K562 (cell line): ENCODE data around the gene GUK1. TPM values are rescaled to one million over a fixed set of nuclear protein-coding genes. Genes with fewer than 3 reads are reported as not detected.

Experiments
- CBX8 ChIP-seq: fragments of 200-600 bp; sonication (generic); IDR thresholded peaks from 2 replicates; pipeline ENCODE4 v1.6.1; 2012; ENCODE audit warnings: borderline replicate concordance, mixed run types, low read depth, mild to moderate bottlenecking, moderate library complexity, mixed read lengths, low read length, control low read depth, inconsistent platforms; ENCODE audit not compliant: poor library complexity, severe bottlenecking; ENCODE audit errors: extremely low read depth
- FOS ChIP-seq: IDR thresholded peaks from 3 replicates; pipeline ENCODE4 v1.6.1; 2011; ENCODE audit not compliant: insufficient read length; ENCODE audit errors: extremely low read depth
- GTF2E2 ChIP-seq: fragments of 200-800 bp; sonication (Bioruptor generic); IDR thresholded peaks from 2 replicates; pipeline ENCODE4 v1.6.1; 2016; ENCODE audit warnings: missing genetic modification characterization, missing compliant biosample characterization
- IRF2 ChIP-seq: sonication (generic); formaldehyde crosslinking; IDR thresholded peaks from 2 replicates; pipeline ENCODE4 v1.8.1; 2022; ENCODE audit warnings: mild to moderate bottlenecking, missing genetic modification reagents
- MTA1 ChIP-seq: fragments of 450-650 bp; IDR thresholded peaks from 2 replicates; pipeline ENCODE4 v1.6.1; 2017; ENCODE audit warnings: borderline replicate concordance
- PURB ChIP-seq: sonication (generic); formaldehyde crosslinking; IDR thresholded peaks from 2 replicates; pipeline ENCODE4 v1.9.0; 2021; ENCODE audit warnings: low read depth, mild to moderate bottlenecking, missing genetic modification reagents
- RBM39 ChIP-seq: fragments of 200-400 bp; formaldehyde crosslinking; optimal IDR thresholded peaks from 2 replicates; pipeline ENCODE3; 2018; ENCODE audit warnings: low read depth, low read length
- SP1 ChIP-seq: sonication (generic); formaldehyde crosslinking; IDR thresholded peaks from 2 replicates; pipeline ENCODE4 v1.8.1; 2022; ENCODE audit warnings: mild to moderate bottlenecking, missing genetic modification reagents
- TAF15 ChIP-seq: fragments of 200-400 bp; formaldehyde crosslinking; IDR thresholded peaks from 2 replicates; pipeline ENCODE4 v1.6.1; 2017; ENCODE audit warnings: mild to moderate bottlenecking, low read depth, low read length, moderate library complexity
- TCFL5 ChIP-seq: fragments of 250-450 bp; sonication (Bioruptor Pico); conservative IDR thresholded peaks from 2 replicates; pipeline ENCODE4 v1.6.1; 2021; ENCODE audit warnings: mild to moderate bottlenecking, moderate library complexity, matching md5 sums
- ZNF134 ChIP-seq: fragments of 250-450 bp; sonication (Bioruptor Pico); conservative IDR thresholded peaks from 2 replicates; pipeline ENCODE4 v1.4.0; 2020
- ZNF175 ChIP-seq: fragments of 200-800 bp; sonication (Bioruptor generic); IDR thresholded peaks from 2 replicates; pipeline ENCODE4 v1.6.1; 2016; ENCODE audit warnings: low read depth, mild to moderate bottlenecking, missing genetic modification characterization, missing compliant biosample characterization
- ZNF507 ChIP-seq: conservative IDR thresholded peaks from 2 replicates; pipeline ENCODE4 v1.6.1; 2017; ENCODE audit warnings: missing genetic modification characterization, missing compliant biosample characterization
- polyA plus RNA-seq, 8 experiments: library from polyadenylated mRNA; depleted of rRNA in 4 of 8; stranded (reverse) in 5 of 8; unstranded in 3 of 8; fragments of >200 nt; fragmentation: Nextera tagmentation in 2 of 8; fragmentation: Illumina TruSeq in 1 of 8; extraction: Ambion mirVana in 2 of 8; extraction: Trizol in 1 of 8; gene quantifications; 2 replicates each; pipeline versions ENCODE4 v1.2.1 to v1.2.3, GENCODE V29; 2011 to 2014; ENCODE audit warnings: inconsistent platforms in 1 of 8, missing spikeins in 1 of 8
- total RNA-seq, 7 experiments: library from RNA; depleted of rRNA in 6 of 7; stranded (reverse); fragments of >200 nt in 6 of 7; fragmentation: Illumina TruSeq in 2 of 7; extraction: Trizol in 2 of 7; gene quantifications; 2 replicates each; pipeline versions ENCODE4 v1.2.1 to v1.2.3, GENCODE V29; 2011 to 2021; ENCODE audit warnings: low replicate concordance in 1 of 7
- TF ChIP-seq, protein P1 (sequence below): fragments of 450-650 bp; formaldehyde crosslinking; conservative IDR thresholded peaks from 2 replicates; pipeline ENCODE4 v1.4.0; 2022; ENCODE audit warnings: mild to moderate bottlenecking, missing genetic modification characterization
- TF ChIP-seq, protein P2 (sequence below): fragments of 250-450 bp; sonication (Bioruptor Pico); IDR thresholded peaks from 2 replicates; pipeline ENCODE4 v1.9.0; 2021; ENCODE audit warnings: mild to moderate bottlenecking, inconsistent platforms
- TF ChIP-seq, protein P3 (sequence below): fragments of 250-450 bp; sonication (Bioruptor Pico); IDR thresholded peaks from 2 replicates; pipeline ENCODE4 v1.4.0; 2020; ENCODE audit warnings: mild to moderate bottlenecking, moderate library complexity, borderline replicate concordance
- TF ChIP-seq, protein P4 (sequence below): fragments of 450-650 bp; formaldehyde crosslinking; IDR thresholded peaks from 2 replicates; pipeline ENCODE4 v1.4.0; 2020; ENCODE audit warnings: mild to moderate bottlenecking
- TF ChIP-seq, protein P5 (sequence below): fragments of 450-650 bp; formaldehyde crosslinking; IDR thresholded peaks from 2 replicates; pipeline ENCODE4 v1.4.0; 2022; ENCODE audit warnings: missing genetic modification characterization

Gene GUK1
- total and polyA plus RNA-seq, 9 of the 15 experiments (the other 6 are each of a cell fraction or from before 2014, with no cell fraction given), result 7.0 to 331 (median 132) TPM

DNA sequence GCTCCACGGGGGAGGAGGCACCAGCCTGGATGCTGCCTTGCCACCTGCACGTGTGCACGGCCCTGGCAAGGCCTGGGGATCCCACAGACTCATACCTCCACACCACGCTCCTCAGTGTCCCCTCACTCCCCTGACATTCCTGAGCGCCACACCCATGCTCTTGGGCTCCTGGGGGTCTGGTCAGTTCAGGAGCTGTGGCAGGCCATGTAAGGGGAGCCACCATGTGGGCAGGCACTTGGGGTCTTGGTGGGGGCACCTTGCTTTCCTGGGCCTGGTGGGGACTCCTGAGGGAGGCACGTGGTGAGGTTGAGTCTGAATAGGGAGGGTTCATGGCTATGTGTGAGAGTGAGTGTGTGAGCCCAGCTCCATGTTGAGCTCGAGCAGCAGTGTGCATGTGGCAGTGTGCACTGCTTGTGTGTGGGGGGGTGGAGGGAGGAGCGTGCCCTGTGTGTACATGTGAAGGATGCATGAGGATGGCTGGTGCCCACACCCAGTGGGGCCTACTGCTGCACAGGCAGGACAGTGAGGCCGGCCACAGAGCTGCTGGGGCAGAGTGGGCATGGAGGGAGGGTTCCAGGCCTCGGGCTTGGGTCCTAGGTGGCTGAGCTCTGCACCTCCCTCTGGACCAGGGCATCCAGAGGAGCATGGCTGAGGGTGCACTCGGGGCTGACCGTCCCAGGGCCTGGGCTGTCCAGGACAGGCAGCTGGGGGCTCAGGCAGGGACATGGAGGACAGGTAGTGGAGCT lies 11.3 kb downstream of the GUK1 start (continued):
- TF ChIP-seq, protein P1, sequence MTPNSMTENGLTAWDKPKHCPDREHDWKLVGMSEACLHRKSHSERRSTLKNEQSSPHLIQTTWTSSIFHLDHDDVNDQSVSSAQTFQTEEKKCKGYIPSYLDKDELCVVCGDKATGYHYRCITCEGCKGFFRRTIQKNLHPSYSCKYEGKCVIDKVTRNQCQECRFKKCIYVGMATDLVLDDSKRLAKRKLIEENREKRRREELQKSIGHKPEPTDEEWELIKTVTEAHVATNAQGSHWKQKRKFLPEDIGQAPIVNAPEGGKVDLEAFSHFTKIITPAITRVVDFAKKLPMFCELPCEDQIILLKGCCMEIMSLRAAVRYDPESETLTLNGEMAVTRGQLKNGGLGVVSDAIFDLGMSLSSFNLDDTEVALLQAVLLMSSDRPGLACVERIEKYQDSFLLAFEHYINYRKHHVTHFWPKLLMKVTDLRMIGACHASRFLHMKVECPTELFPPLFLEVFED (CRISPR knock-in tag), result no peak
- TF ChIP-seq, protein P2, sequence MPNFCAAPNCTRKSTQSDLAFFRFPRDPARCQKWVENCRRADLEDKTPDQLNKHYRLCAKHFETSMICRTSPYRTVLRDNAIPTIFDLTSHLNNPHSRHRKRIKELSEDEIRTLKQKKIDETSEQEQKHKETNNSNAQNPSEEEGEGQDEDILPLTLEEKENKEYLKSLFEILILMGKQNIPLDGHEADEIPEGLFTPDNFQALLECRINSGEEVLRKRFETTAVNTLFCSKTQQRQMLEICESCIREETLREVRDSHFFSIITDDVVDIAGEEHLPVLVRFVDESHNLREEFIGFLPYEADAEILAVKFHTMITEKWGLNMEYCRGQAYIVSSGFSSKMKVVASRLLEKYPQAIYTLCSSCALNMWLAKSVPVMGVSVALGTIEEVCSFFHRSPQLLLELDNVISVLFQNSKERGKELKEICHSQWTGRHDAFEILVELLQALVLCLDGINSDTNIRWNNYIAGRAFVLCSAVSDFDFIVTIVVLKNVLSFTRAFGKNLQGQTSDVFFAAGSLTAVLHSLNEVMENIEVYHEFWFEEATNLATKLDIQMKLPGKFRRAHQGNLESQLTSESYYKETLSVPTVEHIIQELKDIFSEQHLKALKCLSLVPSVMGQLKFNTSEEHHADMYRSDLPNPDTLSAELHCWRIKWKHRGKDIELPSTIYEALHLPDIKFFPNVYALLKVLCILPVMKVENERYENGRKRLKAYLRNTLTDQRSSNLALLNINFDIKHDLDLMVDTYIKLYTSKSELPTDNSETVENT, result no peak
- no peak for TF ChIP-seq FOS
- no peak for TF ChIP-seq SP1
- TF ChIP-seq, protein P3, sequence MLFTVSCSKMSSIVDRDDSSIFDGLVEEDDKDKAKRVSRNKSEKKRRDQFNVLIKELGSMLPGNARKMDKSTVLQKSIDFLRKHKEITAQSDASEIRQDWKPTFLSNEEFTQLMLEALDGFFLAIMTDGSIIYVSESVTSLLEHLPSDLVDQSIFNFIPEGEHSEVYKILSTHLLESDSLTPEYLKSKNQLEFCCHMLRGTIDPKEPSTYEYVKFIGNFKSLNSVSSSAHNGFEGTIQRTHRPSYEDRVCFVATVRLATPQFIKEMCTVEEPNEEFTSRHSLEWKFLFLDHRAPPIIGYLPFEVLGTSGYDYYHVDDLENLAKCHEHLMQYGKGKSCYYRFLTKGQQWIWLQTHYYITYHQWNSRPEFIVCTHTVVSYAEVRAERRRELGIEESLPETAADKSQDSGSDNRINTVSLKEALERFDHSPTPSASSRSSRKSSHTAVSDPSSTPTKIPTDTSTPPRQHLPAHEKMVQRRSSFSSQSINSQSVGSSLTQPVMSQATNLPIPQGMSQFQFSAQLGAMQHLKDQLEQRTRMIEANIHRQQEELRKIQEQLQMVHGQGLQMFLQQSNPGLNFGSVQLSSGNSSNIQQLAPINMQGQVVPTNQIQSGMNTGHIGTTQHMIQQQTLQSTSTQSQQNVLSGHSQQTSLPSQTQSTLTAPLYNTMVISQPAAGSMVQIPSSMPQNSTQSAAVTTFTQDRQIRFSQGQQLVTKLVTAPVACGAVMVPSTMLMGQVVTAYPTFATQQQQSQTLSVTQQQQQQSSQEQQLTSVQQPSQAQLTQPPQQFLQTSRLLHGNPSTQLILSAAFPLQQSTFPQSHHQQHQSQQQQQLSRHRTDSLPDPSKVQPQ (CRISPR knock-in tag), result no peak
- no peak for TF ChIP-seq PURB (CRISPR knock-in tag)
- no peak for TF ChIP-seq TCFL5 (CRISPR knock-in tag)
- no peak for TF ChIP-seq ZNF175 (CRISPR knock-in tag)
- no peak for TF ChIP-seq ZNF134 (CRISPR knock-in tag)
- no peak for TF ChIP-seq ZNF507
- no peak for TF ChIP-seq GTF2E2 (tag)
- TF ChIP-seq MTA1, result no peak
- TF ChIP-seq, protein P4, sequence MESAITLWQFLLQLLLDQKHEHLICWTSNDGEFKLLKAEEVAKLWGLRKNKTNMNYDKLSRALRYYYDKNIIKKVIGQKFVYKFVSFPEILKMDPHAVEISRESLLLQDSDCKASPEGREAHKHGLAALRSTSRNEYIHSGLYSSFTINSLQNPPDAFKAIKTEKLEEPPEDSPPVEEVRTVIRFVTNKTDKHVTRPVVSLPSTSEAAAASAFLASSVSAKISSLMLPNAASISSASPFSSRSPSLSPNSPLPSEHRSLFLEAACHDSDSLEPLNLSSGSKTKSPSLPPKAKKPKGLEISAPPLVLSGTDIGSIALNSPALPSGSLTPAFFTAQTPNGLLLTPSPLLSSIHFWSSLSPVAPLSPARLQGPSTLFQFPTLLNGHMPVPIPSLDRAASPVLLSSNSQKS, result no peak
- 0 out of 2 replicates have a peak, but pooled peaks have one; percentile 39 for TF ChIP-seq TAF15
- no peak for TF ChIP-seq RBM39
- TF ChIP-seq, protein P5, sequence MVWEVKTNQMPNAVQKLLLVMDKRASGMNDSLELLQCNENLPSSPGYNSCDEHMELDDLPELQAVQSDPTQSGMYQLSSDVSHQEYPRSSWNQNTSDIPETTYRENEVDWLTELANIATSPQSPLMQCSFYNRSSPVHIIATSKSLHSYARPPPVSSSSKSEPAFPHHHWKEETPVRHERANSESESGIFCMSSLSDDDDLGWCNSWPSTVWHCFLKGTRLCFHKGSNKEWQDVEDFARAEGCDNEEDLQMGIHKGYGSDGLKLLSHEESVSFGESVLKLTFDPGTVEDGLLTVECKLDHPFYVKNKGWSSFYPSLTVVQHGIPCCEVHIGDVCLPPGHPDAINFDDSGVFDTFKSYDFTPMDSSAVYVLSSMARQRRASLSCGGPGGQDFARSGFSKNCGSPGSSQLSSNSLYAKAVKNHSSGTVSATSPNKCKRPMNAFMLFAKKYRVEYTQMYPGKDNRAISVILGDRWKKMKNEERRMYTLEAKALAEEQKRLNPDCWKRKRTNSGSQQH (CRISPR knock-in tag), result no peak
- 0 out of 2 replicates have a peak, but pooled peaks have one; percentile 35 for TF ChIP-seq IRF2
- TF ChIP-seq CBX8, result no peak
